Ovary (tissue), 9 donors: ENCODE results near the gene BET1. TPM values are rescaled to one million over a fixed set of nuclear protein-coding genes. Genes with fewer than 3 reads are reported as not detected.

Experiments used
- DNase-seq, 5 donors: peaks; one replicate each; pipeline ENCODE4 v3.0.0-alpha.2; 2019 to 2020
- H3K27ac ChIP-seq, 2 donors: fragments of 200-600 bp; one replicate each; pipeline versions ENCODE4 v1.5.1 to v1.8.0; 2019 to 2022
- H3K27me3 ChIP-seq: fragments of 200-600 bp; one replicate; pipeline ENCODE4 v1.8.0; 2022
- H3K36me3 ChIP-seq: fragments of 200-600 bp; sonication (generic); one replicate; pipeline ENCODE4 v1.5.1; 2019
- H3K4me1 ChIP-seq: one replicate; pipeline ENCODE4 v1.8.1; 2013; ENCODE audit warnings: mild to moderate bottlenecking, moderate library complexity; ENCODE audit not compliant: insufficient read depth
- H3K4me3 ChIP-seq: fragments of 200-600 bp; sonication (generic); one replicate; pipeline ENCODE4 v1.5.1; 2017
- H3K9me3 ChIP-seq, 2 donors: fragments of 200-600 bp in 1 of 2; sonication (generic) in 1 of 2; one replicate each; pipeline versions ENCODE4 v1.5.1 to v1.8.1; 2013 to 2019; ENCODE audit warnings: mild to moderate bottlenecking in 1 of 2, moderate library complexity in 1 of 2
- CTCF ChIP-seq, 3 donors: fragments of 450-650 bp in 2 of 3; fragments of 200-600 bp in 1 of 3; IDR thresholded peaks; one replicate each; pipeline versions ENCODE4 v1.5.1 to v1.8.0; 2016 to 2022; ENCODE audit warnings: antibody characterized with exemption in 3 of 3, mild to moderate bottlenecking in 1 of 3
- EP300 ChIP-seq: sonication (generic); formaldehyde crosslinking; IDR thresholded peaks from one replicate; pipeline ENCODE4 v1.6.1; 2017; ENCODE audit warnings: antibody characterized with exemption
- POLR2A ChIP-seq: fragments of 450-650 bp; IDR thresholded peaks from one replicate; pipeline ENCODE4 v1.6.1; 2017; ENCODE audit warnings: antibody characterized with exemption, mild to moderate bottlenecking, moderate library complexity
- WGBS, 3 donors: extraction: QIAGEN DNeasy Blood & Tissue Kit in 1 of 3; methylation state at CpG; one replicate each; pipeline versions ENCODE4 v1.1.5 to v1.1.7; 2013 to 2017; 5-methylcytosine and 5-hydroxymethylcytosine counted together
- intact Hi-C, 4 donors: fragments of 100-400 bp; cut with DNase I; formaldehyde crosslinking; loops; one replicate each; pipeline versions ENCODE4 v1.11.0 to v1.15.1; 2022 to 2023
- polyA plus RNA-seq, 2 donors: library from polyadenylated mRNA; stranded (reverse); fragments of 200-250 nt in 1 of 2; fragments of 350-450 nt in 1 of 2; fragmentation: Illumina TruSeq in 1 of 2; extraction: RNeasy Lipid Tissue Mini Kit (QIAGEN cat#74804) in 1 of 2; gene quantifications; one replicate each; pipeline ENCODE4 v1.2.3, GENCODE V29; 2013 to 2014
- total RNA-seq, 7 donors: library from RNA; depleted of rRNA in 2 of 7; stranded (reverse); fragments of >200 nt in 2 of 7; fragmentation: NEBNext Ultra II Directional in 3 of 7; extraction: Animal tissue kit (Norgen Biotek cat#: 25700) in 3 of 7; gene quantifications; one replicate each; pipeline versions ENCODE4 v1.1.0 to v1.2.4, GENCODE V29; 2016 to 2023
- donor health status: DM: no; HTN: no; CAD: no; lungs with moderate emphysema.
- donor health status: DM: no; HTN: no; CAD: no.
- donor health status: Bipolar disorder and iron deficiency.
- donor health status: DM: yes; HTN: yes; CAD: no.
- donor health status: DM: no; HTN: no; CAD: no.
- donor health status: DM: yes; HTN: yes; CAD: no.

BET1 gene
- total and polyA plus RNA-seq, 9 donors: 22.9 to 35.9 (median 26.9) TPM

- H3K4me1 ChIP-seq: no peaks in the 10 kb centered on the region
- no peaks in the 10 kb centered on the region for H3K36me3 ChIP-seq
- DNase-seq: no peak
- no peaks in the 10 kb centered on the region for H3K9me3 ChIP-seq
- H3K27me3 ChIP-seq: no peaks in the 10 kb centered on the region
- 73 to 82% (median 81%) methylated on average over 3 of the region's 3 CpGs for WGBS, 3 donors
- intact Hi-C loops: no loop called here
- H3K4me3 ChIP-seq: no peak overlapping the region
- no peak for TF ChIP-seq EP300
- no peak for TF ChIP-seq CTCF (IDR thresholded peaks at IDR 0.05)
- TF ChIP-seq POLR2A: no peak
- no peak overlapping the region for H3K27ac ChIP-seq
Observed at GRCh38 chr7:93964813-93965212, 39.3 kb downstream of the BET1 start.

- intact Hi-C loops: no loop called here
- DNase-seq: no peak
- Histone ChIP-seq H3K27ac (no peak overlapping the region), H3K36me3 (no peaks in the 10 kb centered on the region), H3K27me3 (no peaks in the 10 kb centered on the region), H3K4me1 (no peaks in the 10 kb centered on the region), H3K4me3 (no peak overlapping the region), H3K9me3 (no peaks in the 10 kb centered on the region)
- no peak for TF ChIP-seq POLR2A
- no peak for TF ChIP-seq EP300
- no peak for TF ChIP-seq CTCF (IDR thresholded peaks at IDR 0.05)
- 96 to 97% (median 96%) methylated on average over 5 of the region's 5 CpGs for WGBS, 3 donors
Observed at GRCh38 chr7:93964262-93964661, 39.9 kb downstream of the BET1 start.

- no peaks in the 10 kb centered on the region for H3K9me3 ChIP-seq
- no peak for DNase-seq
- no peaks in the 10 kb centered on the region for H3K36me3 ChIP-seq
- no peak overlapping the region for H3K4me3 ChIP-seq
- TF ChIP-seq POLR2A (no peak), EP300 (no peak), CTCF (IDR thresholded peaks at IDR 0.05) (no peak)
- intact Hi-C loops: no loop called here
- no peaks in the 10 kb centered on the region for H3K4me1 ChIP-seq
- H3K27me3 ChIP-seq: no peaks in the 10 kb centered on the region
- H3K27ac ChIP-seq: no peak overlapping the region
- 88 to 90% (median 89%) methylated on average over 3 of the region's 3 CpGs for WGBS, 3 donors
Observed at GRCh38 chr7:93960986-93961385, 43.2 kb downstream of the BET1 start.

GRCh38 chr7:93958651-93959050 is 45.5 kb downstream of the BET1 start:
- TF ChIP-seq CTCF (IDR thresholded peaks at IDR 0.05) (no peak), EP300 (no peak), POLR2A (no peak)
- Histone ChIP-seq H3K27ac (no peak overlapping the region), H3K9me3 (no peaks in the 10 kb centered on the region), H3K27me3 (no peaks in the 10 kb centered on the region), H3K36me3 (no peaks in the 10 kb centered on the region), H3K4me3 (no peak overlapping the region), H3K4me1 (no peaks in the 10 kb centered on the region)
- no peak for DNase-seq
- WGBS, 3 donors: 90 to 94% (median 94%) methylated on average over 3 of the region's 3 CpGs
- intact Hi-C loops: no loop called here

- Histone ChIP-seq H3K27ac (no peak overlapping the region), H3K4me1 (no peaks in the 10 kb centered on the region), H3K36me3 (no peaks in the 10 kb centered on the region), H3K4me3 (no peak overlapping the region), H3K27me3 (no peaks in the 10 kb centered on the region), H3K9me3 (no peaks in the 10 kb centered on the region)
- TF ChIP-seq POLR2A (no peak), EP300 (no peak), CTCF (IDR thresholded peaks at IDR 0.05) (no peak)
- WGBS, 3 donors: 78 to 89% (median 87%) methylated on average over 3 of the region's 3 CpGs
- intact Hi-C loops: no loop called here
- DNase-seq: no peak
Observed at GRCh38 chr7:93958216-93958615, 45.9 kb downstream of the BET1 start.
